Subcutaneous adipose tissue (tissue), 4 donors: ENCODE data around the gene GALNT14. TPM values are rescaled to one million over a fixed set of nuclear protein-coding genes. Genes with fewer than 3 reads are reported as not detected.

Source experiments
- total RNA-seq, 4 donors: library from RNA; depleted of rRNA; stranded (reverse); fragments of >200 nt; gene quantifications; one replicate each; pipeline ENCODE4 v1.1.0, GENCODE V29; 2016
- TF ChIP-seq, protein P1 (sequence below): fragments of 450-650 bp; IDR thresholded peaks from one replicate; pipeline ENCODE4 v1.5.1; 2016; ENCODE audit warnings: low read depth, mild to moderate bottlenecking, control low read depth, antibody characterized with exemption, moderate library complexity

The GALNT14 gene
- total RNA-seq, 4 donors from 2014 or later, result 0.66 to 1.1 (median 0.90) TPM

DNA sequence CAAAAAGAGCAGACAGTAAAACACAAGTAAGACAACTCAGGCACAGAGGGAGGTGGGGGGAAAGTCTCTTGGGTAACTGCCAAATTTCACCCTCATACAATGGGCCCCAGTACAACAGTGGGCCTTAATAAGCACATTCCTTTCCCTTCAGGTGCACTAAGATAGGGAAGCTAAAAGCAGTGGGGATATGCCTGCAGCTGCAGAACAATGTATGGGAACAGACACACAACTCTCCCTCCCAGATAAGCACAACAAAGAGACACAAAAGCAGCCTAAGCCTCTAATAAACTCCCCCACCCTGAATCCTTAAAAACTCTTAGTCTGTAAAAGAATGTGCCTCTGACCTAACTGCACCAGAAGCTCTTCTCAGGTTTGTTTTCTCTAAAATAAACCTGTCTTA lies 24.5 kb downstream of the GALNT14 start:
- TF ChIP-seq, protein P1, sequence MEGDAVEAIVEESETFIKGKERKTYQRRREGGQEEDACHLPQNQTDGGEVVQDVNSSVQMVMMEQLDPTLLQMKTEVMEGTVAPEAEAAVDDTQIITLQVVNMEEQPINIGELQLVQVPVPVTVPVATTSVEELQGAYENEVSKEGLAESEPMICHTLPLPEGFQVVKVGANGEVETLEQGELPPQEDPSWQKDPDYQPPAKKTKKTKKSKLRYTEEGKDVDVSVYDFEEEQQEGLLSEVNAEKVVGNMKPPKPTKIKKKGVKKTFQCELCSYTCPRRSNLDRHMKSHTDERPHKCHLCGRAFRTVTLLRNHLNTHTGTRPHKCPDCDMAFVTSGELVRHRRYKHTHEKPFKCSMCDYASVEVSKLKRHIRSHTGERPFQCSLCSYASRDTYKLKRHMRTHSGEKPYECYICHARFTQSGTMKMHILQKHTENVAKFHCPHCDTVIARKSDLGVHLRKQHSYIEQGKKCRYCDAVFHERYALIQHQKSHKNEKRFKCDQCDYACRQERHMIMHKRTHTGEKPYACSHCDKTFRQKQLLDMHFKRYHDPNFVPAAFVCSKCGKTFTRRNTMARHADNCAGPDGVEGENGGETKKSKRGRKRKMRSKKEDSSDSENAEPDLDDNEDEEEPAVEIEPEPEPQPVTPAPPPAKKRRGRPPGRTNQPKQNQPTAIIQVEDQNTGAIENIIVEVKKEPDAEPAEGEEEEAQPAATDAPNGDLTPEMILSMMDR, result no peak

DNA sequence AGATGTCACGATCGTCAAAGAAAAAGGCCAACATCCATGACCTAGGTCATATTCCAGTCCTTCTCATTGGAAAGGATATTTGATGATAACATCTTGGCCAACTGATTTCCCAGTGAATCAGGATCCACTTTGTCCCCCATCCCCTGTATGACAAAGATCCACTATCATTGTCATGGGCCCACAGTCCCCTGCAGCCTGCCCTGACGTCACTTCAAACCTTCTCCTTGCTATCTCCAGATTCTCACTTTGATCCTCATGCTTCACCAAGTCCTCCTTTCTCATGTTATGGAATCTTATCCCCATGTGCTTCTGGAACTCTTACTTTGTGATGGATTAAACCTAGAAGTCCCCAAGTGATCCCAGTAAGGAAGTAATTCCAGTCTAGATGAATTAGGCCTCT lies 25.7 kb downstream of the GALNT14 start:
- TF ChIP-seq, protein P1, result no peak

DNA sequence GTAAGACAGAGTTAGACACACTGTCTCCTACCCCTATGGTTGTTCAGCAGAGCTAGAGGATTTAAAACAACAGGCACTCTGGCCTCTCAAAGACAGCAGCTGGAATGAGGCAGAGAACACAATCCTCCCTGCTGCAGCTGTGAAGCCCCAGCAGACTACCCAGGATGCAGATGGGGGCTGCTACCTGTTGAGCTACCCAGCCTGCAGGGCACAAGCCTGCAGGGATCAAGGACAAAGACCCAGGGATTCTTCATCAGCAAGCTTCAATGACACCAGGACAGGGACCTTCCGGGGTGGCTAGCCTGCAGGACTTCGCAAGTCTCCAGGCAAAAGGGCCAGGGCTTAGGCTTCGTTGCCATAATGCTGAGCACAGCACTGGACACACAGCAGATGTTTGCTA lies 27.2 kb downstream of the GALNT14 start:
- TF ChIP-seq, protein P1, result no peak

DNA sequence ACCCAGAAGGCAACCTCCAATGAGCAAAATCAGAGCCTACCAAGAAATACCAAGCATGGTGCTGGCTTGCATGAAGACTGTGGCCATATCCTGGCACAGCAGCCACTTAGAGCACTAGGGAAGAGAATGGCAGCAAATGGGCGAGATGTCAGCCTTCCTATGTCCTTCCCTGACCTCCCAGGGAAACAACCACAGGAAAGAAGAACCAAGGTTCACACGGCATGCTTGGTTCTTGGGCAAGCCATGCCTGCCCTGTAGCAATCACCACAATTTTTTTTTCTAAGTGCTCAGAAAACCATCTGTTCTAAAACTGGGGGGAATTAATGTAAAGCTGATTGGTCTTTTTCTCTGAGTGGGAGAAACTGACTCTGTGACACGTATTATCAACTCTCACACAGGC lies 27.8 kb downstream of the GALNT14 start:
- TF ChIP-seq, protein P1, result no peak

DNA sequence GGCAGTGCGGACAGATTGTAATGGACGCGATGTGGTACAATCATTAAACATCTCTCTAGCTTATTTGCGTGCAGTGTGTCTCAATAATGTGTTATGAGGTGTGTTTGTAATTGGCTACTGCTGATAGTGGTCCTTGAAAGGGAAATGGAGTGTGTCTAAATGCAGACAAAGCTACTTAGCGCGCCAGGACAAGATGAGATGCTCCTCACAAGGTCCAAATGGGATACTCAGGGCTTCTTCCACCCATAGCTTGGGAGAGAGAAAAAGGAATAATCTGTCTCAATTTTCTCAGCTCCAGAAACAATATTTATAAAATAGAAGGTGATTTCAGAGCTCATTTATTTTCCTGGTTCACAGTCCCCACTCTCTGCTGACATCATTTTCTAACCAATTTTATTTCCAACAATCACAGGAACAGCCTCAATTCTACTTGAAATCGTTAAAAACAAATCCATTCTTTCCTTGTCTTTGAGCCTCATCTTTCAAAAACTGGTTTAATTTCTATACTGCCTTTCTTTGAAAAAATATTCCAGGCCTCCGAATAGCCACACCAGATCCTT lies 28.5 kb downstream of the GALNT14 start:
- TF ChIP-seq, protein P1, result no peak

DNA sequence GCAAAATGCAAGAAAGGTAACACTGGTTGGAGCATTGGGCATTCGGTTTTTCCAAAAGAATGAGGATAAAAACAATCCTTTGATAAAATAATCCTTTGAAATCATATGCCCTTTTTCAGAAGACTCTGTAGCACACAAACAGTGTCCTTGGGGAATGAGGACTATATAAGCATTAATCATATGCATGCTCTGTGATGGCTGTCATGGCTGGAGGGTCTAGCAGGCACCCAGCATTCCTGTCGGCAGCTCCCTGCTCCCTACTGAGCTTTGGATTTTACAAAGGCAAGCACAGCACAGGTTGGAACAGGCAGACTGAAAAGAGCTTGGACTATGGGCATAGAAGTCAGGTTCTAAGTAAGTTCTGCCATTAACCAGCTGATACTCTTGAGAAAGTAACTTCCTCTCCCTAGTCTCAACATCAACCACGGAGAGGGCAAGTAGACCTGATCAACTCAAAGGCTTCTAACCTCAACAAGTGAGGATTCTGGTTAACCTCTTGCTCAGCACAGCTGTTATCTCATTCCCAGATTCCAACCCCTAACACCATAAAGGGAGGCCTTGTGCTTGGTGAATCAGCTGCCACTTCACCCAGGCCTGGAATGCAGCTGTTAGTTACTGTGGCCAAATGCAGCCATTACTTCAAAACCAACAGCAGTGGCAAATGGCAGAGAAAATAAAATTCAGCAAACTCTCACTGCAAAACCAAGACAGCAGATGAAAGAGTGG lies 29.5 kb downstream of the GALNT14 start:
- TF ChIP-seq, protein P1, result no peak

DNA sequence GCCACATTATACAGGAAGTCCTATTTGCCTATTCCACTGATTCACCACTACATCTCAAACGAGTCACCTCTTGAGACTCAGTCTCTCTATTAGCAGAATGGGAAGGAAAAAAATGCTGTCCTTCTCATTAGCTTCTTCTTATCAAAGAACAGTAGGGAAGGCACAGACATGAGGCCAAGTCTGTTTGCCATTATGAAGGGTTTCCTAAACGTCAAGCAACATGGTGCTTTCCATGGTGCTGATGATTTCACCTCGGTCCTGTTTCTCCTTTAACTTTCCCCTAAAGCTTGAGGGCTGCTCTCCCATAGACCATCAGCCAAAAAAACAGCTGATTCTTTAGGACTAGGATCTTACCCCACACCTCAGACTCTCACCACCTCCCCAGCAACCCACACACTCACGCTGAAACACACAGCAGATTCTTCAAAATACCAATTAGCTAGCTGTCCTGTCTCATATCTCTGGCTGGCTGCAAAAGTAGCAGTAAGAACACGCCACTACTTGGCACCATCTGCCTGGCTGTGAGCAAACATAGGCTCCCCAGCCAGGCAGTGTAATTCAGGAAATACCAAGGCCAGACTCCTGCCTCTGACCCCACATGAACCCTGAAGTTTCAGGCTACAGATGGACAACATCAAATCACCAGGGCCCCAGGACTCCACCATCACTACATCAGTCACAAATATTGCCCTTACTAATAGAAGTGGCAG lies 30.5 kb downstream of the GALNT14 start:
- TF ChIP-seq, protein P1, result no peak
